HepG2 (cell line): ENCODE measurements around the gene CACNG8. TPM values are rescaled to one million over a fixed set of nuclear protein-coding genes. Genes with fewer than 3 reads are reported as not detected.

Source experiments
- ATAC-seq: fragments of 200-7000 bp; cut with Tn5 transposase; 3 replicates; pipeline ENCODE4 v1.9.1; 2020; ENCODE audit warnings: mild to moderate bottlenecking, moderate library complexity
- BruUV-seq: library from RNA; stranded (reverse); fragments of 400-500 nt; replicated peaks from 2 replicates; lab custom pipeline; 2021; lab: Mats Ljungman, UMichigan
- CTCF ChIA-PET: fragments of 300-600 bp; formaldehyde crosslinking; extraction: SDS; loops from one replicate; lab custom pipeline; 2021; ENCODE audit warnings: low total read pairs, inconsistent platforms, low intra/inter-chr PET ratio; lab: Yijun Ruan, JAX
- POLR2A ChIA-PET: fragments of 350-600 bp; sonication (Branson Sonifier 250); formaldehyde crosslinking; loops from one replicate; lab custom pipeline; 2020; ENCODE audit warnings: antibody characterized with exemption, inconsistent platforms; lab: Yijun Ruan, JAX
- DNase-seq: peaks from one replicate; pipeline ENCODE4 v3.0.0-alpha.2; 2015; ENCODE audit warnings: low spot score
- FAIRE-seq: peaks from 3 replicates; lab custom pipeline; 2011; peaks lifted over from hg19 to GRCh38; lab: Jason Lieb, UNC
- H2AFZ ChIP-seq: one replicate; pipeline ENCODE4 v1.6.1; 2011; ENCODE audit warnings: low read length, inconsistent platforms
- H3K27ac ChIP-seq: fragments of 300-600 bp; 3 replicates; pipeline ENCODE4 v1.8.0; 2011; ENCODE audit warnings: mixed run types, mild to moderate bottlenecking, mixed read lengths, low read length, inconsistent platforms; ENCODE audit not compliant: insufficient read depth; ENCODE audit errors: extremely low read length
- H3K27me3 ChIP-seq, 2 experiments: fragments of 200-600 bp in 1 of 2; 2 replicates in 1 of 2; 3 replicates in 1 of 2; pipeline versions ENCODE4 v1.6.0 to v1.8.0; 2011; ENCODE audit warnings: low read length in 2 of 2, mild to moderate bottlenecking in 2 of 2, moderate library complexity in 2 of 2, inconsistent platforms in 1 of 2; ENCODE audit not compliant: insufficient read depth in 2 of 2, control insufficient read depth in 1 of 2
- H3K36me3 ChIP-seq, 2 experiments: fragments of 200-600 bp in 1 of 2; replicated peaks in 1 of 2; 2 replicates in 1 of 2; 3 replicates in 1 of 2; pipeline versions ENCODE4 v1.5.1 to v1.8.0; 2011; ENCODE audit warnings: low read length in 2 of 2, inconsistent platforms in 1 of 2; ENCODE audit not compliant: insufficient read depth in 2 of 2, control insufficient read depth in 1 of 2
- H3K4me1 ChIP-seq: 2 replicates; pipeline ENCODE4 v1.5.1; 2012; ENCODE audit warnings: low read length, inconsistent platforms; ENCODE audit not compliant: insufficient read depth
- H3K4me2 ChIP-seq: 2 replicates; pipeline ENCODE4 v1.6.0; 2011; ENCODE audit warnings: low read depth, low read length, inconsistent platforms
- H3K4me3 ChIP-seq, 3 experiments: fragments of 200-600 bp in 1 of 3; sonication (generic), shearing (Covaris generic) in 1 of 3; replicated peaks in 1 of 3; 2 replicates each; pipeline ENCODE4 v1.5.1; 2011 to 2016; ENCODE audit warnings: low read length in 3 of 3, inconsistent platforms in 2 of 3, low read depth in 2 of 3, mild to moderate bottlenecking in 2 of 3, control low read depth in 1 of 3, mixed read lengths in 1 of 3; ENCODE audit not compliant: insufficient read depth in 1 of 3
- H3K79me2 ChIP-seq: one replicate; pipeline ENCODE4 v1.6.1; 2011; ENCODE audit warnings: low read length, inconsistent platforms; ENCODE audit not compliant: insufficient read depth
- H3K9ac ChIP-seq: 2 replicates; pipeline ENCODE4 v1.6.0; 2011; ENCODE audit warnings: mild to moderate bottlenecking, low read depth, low read length, inconsistent platforms; ENCODE audit not compliant: insufficient read depth
- H3K9me3 ChIP-seq: 2 replicates; pipeline ENCODE4 v1.5.1; 2012; ENCODE audit warnings: mild to moderate bottlenecking, low read length
- H4K20me1 ChIP-seq: 2 replicates; pipeline ENCODE4 v1.6.0; 2011; ENCODE audit warnings: inconsistent platforms, mild to moderate bottlenecking, low read length, moderate library complexity; ENCODE audit not compliant: insufficient read depth
- GMEB2 ChIP-seq: IDR thresholded peaks from 2 replicates; pipeline ENCODE4 v1.6.1; 2016; ENCODE audit warnings: missing biosample characterization, missing genetic modification reagents, low read depth
- HOMEZ ChIP-seq: IDR thresholded peaks from 2 replicates; pipeline ENCODE4 v1.6.1; 2016; ENCODE audit warnings: low read depth
- HOXA7 ChIP-seq: sonication (generic); formaldehyde crosslinking; IDR thresholded peaks from 2 replicates; pipeline ENCODE4 v1.8.1; 2022; ENCODE audit warnings: mild to moderate bottlenecking, missing genetic modification reagents, moderate library complexity
- RELA ChIP-seq: sonication (generic); formaldehyde crosslinking; IDR thresholded peaks from 2 replicates; pipeline ENCODE4 v1.4.0; 2020; ENCODE audit warnings: missing genetic modification reagents
- ZNF337 ChIP-seq: sonication (generic); formaldehyde crosslinking; IDR thresholded peaks from 2 replicates; pipeline ENCODE4 v1.5.1; 2020; ENCODE audit warnings: missing genetic modification reagents, low read depth, mild to moderate bottlenecking, borderline replicate concordance
- ZNF883 ChIP-seq: sonication (generic); formaldehyde crosslinking; IDR thresholded peaks from 2 replicates; pipeline ENCODE4 v1.5.1; 2020; ENCODE audit warnings: mild to moderate bottlenecking, missing genetic modification reagents; ENCODE audit errors: not compliant biosample characterization
- WGBS: methylation state at CpG from one replicate; pipeline ENCODE4 v1.1.6; 2017; ENCODE audit warnings: low lambda C conversion rate; 5-methylcytosine and 5-hydroxymethylcytosine counted together
- in situ Hi-C: cut with HindIII; loops from 2 replicates; pipeline ENCODE4 v1.10.0; 2017; ENCODE audit warnings: low pct_unique_long_range_greater_than_20kb; ENCODE audit not compliant: extremely low pct_ligation_motif_present
- intact Hi-C: fragments of 100-400 bp; cut with micrococcal nuclease; formaldehyde crosslinking; loops from one replicate; pipeline ENCODE4 v1.10.0; 2022; ENCODE audit not compliant: unreplicated experiment
- polyA plus RNA-seq, 8 experiments: library from polyadenylated mRNA; depleted of rRNA in 3 of 8; stranded (reverse) in 7 of 8; unstranded in 1 of 8; fragments of >200 nt; fragmentation: Illumina TruSeq in 4 of 8; extraction: Trizol in 4 of 8; gene quantifications; 2 replicates each; pipeline versions ENCODE4 v1.2.1 to v1.2.3, GENCODE V29; 2011 to 2016; ENCODE audit warnings: low read depth in 4 of 8, missing spikeins in 1 of 8, mixed read lengths in 1 of 8; ENCODE audit not compliant: insufficient read depth in 1 of 8
- total RNA-seq, 5 experiments: library from RNA; depleted of rRNA; stranded (reverse); fragments of >200 nt; fragmentation: Illumina TruSeq; extraction: Trizol; gene quantifications; 2 replicates each; pipeline ENCODE4 v1.2.3, GENCODE V29; 2016; ENCODE audit warnings: low read depth in 1 of 5

Gene CACNG8
- total and polyA plus RNA-seq, 2 of the 13 experiments (the other 11 are each of a cell fraction or from before 2014, with no cell fraction given): not detected

DNA sequence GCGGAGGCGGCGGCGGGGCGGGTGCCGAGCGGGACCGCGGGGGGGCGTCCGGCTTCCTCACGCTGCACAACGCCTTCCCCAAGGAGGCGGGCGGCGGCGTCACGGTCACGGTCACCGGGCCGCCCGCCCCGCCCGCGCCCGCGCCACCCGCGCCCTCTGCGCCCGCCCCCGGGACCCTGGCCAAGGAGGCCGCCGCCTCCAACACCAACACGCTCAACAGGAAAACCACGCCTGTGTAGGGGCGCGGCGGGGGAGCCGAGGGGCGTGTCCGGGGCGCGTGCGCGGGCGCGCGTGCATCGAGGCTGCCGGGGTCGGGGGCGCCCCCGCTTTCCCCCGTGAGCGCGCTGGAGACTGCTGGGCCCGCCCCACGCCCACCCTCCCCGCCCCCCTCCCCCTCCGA lies 19.9 kb downstream of the CACNG8 start:
- DNase-seq (no peak), ATAC-seq (no peak), FAIRE-seq (no peak)
- no peak overlapping the region for H3K4me3 ChIP-seq
- H3K4me1 ChIP-seq: no peaks in the 10 kb centered on the region
- no peaks in the 10 kb centered on the region for H3K9me3 ChIP-seq
- BruUV-seq: no TSS peak
- no peaks in the 10 kb centered on the region for H3K36me3 ChIP-seq
- no peaks in the 10 kb centered on the region for H4K20me1 ChIP-seq
- H3K27ac ChIP-seq: no peak overlapping the region
- H3K27me3 ChIP-seq: peaks cover 3 to 24% of the 10 kb centered on the region in 2 experiments; a peak in 2 of 5 replicates
- no peak overlapping the region for H2AFZ ChIP-seq
- no peak overlapping the region for H3K4me2 ChIP-seq
- intact Hi-C loops (no loop called here), in situ Hi-C loops (no loop called here)
- 9% methylated on average over 4 of the region's 61 CpGs for WGBS
- no peak overlapping the region for H3K9ac ChIP-seq
- H3K79me2 ChIP-seq: no peaks in the 10 kb centered on the region
- no peak for TF ChIP-seq HOXA7 (CRISPR knock-in tag)
- TF ChIP-seq ZNF337: no peak
- TF ChIP-seq RELA: no peak
- TF ChIP-seq ZNF883 (CRISPR knock-in tag): no peak
- no peak for TF ChIP-seq HOMEZ (CRISPR knock-in tag)
- TF ChIP-seq GMEB2 (CRISPR knock-in tag): no peak
- ChIA-PET CTCF (no interaction called here), POLR2A (no interaction called here)
